Subcutaneous adipose tissue (tissue), 4 donors: ENCODE measurements around the gene PRDM8. TPM values are rescaled to one million over a fixed set of nuclear protein-coding genes. Genes with fewer than 3 reads are reported as not detected.

Experiments used
- CTCF ChIP-seq: fragments of 450-650 bp; IDR thresholded peaks from one replicate; pipeline ENCODE4 v1.5.1; 2016; ENCODE audit warnings: low read depth, mild to moderate bottlenecking, control low read depth, antibody characterized with exemption, moderate library complexity
- total RNA-seq, 4 donors: library from RNA; depleted of rRNA; stranded (reverse); fragments of >200 nt; gene quantifications; one replicate each; pipeline ENCODE4 v1.1.0, GENCODE V29; 2016

Gene PRDM8
- total RNA-seq, 4 donors from 2014 or later, result 2.1 to 8.1 (median 4.7) TPM

- TF ChIP-seq CTCF, result no peak
Observed at GRCh38 chr4:80208610-80209339, 11.5 kb downstream of the PRDM8 start.

GRCh38 chr4:80209340-80209701 is 12.0 kb downstream of the PRDM8 start:
- TF ChIP-seq CTCF, result no peak

- no peak for TF ChIP-seq CTCF
Observed at GRCh38 chr4:80210549-80210948, 13.2 kb downstream of the PRDM8 start.

GRCh38 chr4:80213117-80213815 is 16.0 kb downstream of the PRDM8 start:
- no peak for TF ChIP-seq CTCF

- no peak for TF ChIP-seq CTCF
Observed at GRCh38 chr4:80215449-80216052, 18.2 kb downstream of the PRDM8 start.

DNA sequence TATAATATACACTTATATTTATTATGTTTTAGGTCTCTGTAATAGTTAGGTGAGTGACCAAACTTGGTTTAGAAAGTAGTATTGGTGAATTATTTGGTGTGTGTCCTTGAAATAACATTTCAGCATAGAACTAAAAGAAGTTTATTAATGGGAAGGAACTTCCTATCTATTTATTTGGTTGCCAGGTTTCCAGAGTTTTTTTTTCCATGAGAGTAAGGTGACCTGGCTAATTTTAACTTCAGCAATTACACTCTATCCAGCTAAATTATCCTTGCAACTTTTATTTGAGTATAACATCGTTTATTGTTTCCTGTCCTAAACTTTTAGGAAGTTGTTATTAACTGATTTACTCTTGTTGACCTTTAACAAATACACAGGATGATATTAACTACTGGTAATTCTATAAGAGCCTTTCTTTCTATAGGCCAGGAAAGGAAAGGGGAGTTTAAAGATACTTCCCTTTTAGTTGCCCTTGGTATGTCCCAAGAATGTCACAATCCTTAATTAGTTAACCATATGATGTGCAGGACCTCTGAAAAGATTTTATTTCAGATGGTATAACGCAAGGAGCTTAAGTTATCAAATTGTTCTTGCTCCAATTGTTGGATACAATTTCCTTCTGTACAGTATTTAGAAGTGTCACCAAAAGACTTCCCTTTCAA is 18.9 kb downstream of the PRDM8 start:
- TF ChIP-seq CTCF, result no peak
